HepG2 (cell line): ENCODE results near the gene TLK1.

Experiments used
- EP300 ChIP-seq, 3 experiments: sonication (generic) in 1 of 3; formaldehyde crosslinking in 1 of 3; IDR thresholded peaks; 2 replicates each; pipeline versions ENCODE4 v1.5.1 to v1.6.1; 2011 to 2020; ENCODE audit warnings: low read depth in 2 of 3, low read length in 2 of 3, borderline replicate concordance in 1 of 3, improper control_type of control experiment in 1 of 3, mild to moderate bottlenecking in 1 of 3, missing genetic modification reagents in 1 of 3, moderate library complexity in 1 of 3
- MAFF ChIP-seq: IDR thresholded peaks from 2 replicates; pipeline ENCODE4 v1.6.1; 2011; ENCODE audit warnings: low read depth, low read length, improper control_type of control experiment
- MED1 ChIP-seq: sonication (generic); formaldehyde crosslinking; IDR thresholded peaks from 2 replicates; pipeline ENCODE4 v1.4.0; 2020; ENCODE audit warnings: missing genetic modification reagents
- MEF2D ChIP-seq: sonication (generic); formaldehyde crosslinking; IDR thresholded peaks from 2 replicates; pipeline ENCODE4 v1.5.1; 2020; ENCODE audit warnings: mild to moderate bottlenecking, missing genetic modification reagents
- POLR2AphosphoS5 ChIP-seq: IDR thresholded peaks from 2 replicates; pipeline ENCODE4 v1.6.1; 2012; ENCODE audit warnings: low read depth, low read length
- TAF15 ChIP-seq: fragments of 200-400 bp; formaldehyde crosslinking; IDR thresholded peaks from one replicate; pipeline ENCODE4 v1.6.1; 2018; ENCODE audit warnings: mild to moderate bottlenecking, low read depth, low read length; ENCODE audit not compliant: poor library complexity, severe bottlenecking
- ZNF143 ChIP-seq: sonication (generic); formaldehyde crosslinking; IDR thresholded peaks from 2 replicates; pipeline ENCODE4 v1.4.0; 2020; ENCODE audit warnings: missing genetic modification reagents
- TF ChIP-seq, protein P1 (sequence below): sonication (generic); formaldehyde crosslinking; IDR thresholded peaks from 2 replicates; pipeline ENCODE4 v1.5.0; 2020; ENCODE audit warnings: mild to moderate bottlenecking, missing genetic modification reagents, moderate library complexity

DNA sequence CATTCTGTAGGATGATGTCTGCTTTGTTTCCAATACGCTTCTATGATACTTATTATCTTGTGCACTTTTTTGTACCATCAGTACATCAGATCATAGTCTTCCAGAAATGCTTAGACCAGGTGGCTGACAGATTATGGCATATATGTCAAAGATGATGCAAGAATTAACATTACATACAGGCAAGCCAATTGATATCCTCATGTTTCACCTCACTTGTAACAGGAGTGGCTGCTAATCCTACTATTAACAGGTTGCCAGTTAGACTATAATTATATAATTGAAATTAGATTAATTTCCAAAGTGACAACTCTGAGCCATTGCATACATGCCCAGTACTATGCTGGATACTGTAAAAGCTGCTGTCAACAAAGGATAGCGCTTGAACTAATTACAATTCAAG, 77.2 kb downstream of the TLK1 start:
- TF ChIP-seq, protein P1, sequence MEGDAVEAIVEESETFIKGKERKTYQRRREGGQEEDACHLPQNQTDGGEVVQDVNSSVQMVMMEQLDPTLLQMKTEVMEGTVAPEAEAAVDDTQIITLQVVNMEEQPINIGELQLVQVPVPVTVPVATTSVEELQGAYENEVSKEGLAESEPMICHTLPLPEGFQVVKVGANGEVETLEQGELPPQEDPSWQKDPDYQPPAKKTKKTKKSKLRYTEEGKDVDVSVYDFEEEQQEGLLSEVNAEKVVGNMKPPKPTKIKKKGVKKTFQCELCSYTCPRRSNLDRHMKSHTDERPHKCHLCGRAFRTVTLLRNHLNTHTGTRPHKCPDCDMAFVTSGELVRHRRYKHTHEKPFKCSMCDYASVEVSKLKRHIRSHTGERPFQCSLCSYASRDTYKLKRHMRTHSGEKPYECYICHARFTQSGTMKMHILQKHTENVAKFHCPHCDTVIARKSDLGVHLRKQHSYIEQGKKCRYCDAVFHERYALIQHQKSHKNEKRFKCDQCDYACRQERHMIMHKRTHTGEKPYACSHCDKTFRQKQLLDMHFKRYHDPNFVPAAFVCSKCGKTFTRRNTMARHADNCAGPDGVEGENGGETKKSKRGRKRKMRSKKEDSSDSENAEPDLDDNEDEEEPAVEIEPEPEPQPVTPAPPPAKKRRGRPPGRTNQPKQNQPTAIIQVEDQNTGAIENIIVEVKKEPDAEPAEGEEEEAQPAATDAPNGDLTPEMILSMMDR (CRISPR knock-in tag): no peak
- TF ChIP-seq MED1 (CRISPR knock-in tag) (no peak), MAFF (no peak), EP300 (IDR thresholded peaks at IDR 0.05; ENCODE audit: low read depth in 2 of 2, low read length in 2 of 2) (no peak), EP300 (CRISPR knock-in tag; IDR thresholded peaks at IDR 0.05; ENCODE audit: borderline replicate concordance) (no peak), POLR2AphosphoS5 (no peak), MEF2D (CRISPR knock-in tag) (no peak), TAF15 (no peak), ZNF143 (CRISPR knock-in tag) (no peak)
